H1 (cell line): Measurements from ENCODE around the gene TOMM40. TPM values are rescaled to one million over a fixed set of nuclear protein-coding genes. Genes with fewer than 3 reads are reported as not detected.
A peak's percentile ranks its signal among the peaks of the same experiment; 100 is the strongest.

Experiments
- CTCF ChIA-PET: fragments of 300-600 bp; sonication (Branson Sonifier 250); formaldehyde crosslinking; loops from one replicate; lab custom pipeline; 2021; ENCODE audit not compliant: partially characterized antibody; lab: Charles Lee
- POLR2A ChIA-PET: fragments of 300-600 bp; sonication (Branson Sonifier 250); formaldehyde crosslinking; loops from one replicate; lab custom pipeline; 2021; ENCODE audit warnings: inconsistent platforms; ENCODE audit not compliant: partially characterized antibody; lab: Charles Lee
- DNase-seq, 2 experiments: peaks; one replicate each; pipeline versions ENCODE4 v3.0.0 to v3.0.0-alpha.2; 2010 to 2022; ENCODE audit warnings: low spot score in 2 of 2, low read depth in 1 of 2, mixed read lengths in 1 of 2
- FAIRE-seq: peaks from 2 replicates; lab custom pipeline; 2011; peaks lifted over from hg19 to GRCh38; lab: Jason Lieb, UNC
- H2AFZ ChIP-seq: 2 replicates; pipeline ENCODE4 v1.8.1; 2012; ENCODE audit warnings: low read length, inconsistent platforms
- H2AK5ac ChIP-seq: 2 replicates; pipeline ENCODE4 v1.6.1; 2013; ENCODE audit warnings: low read depth, low read length
- H2BK120ac ChIP-seq: replicated peaks from 2 replicates; pipeline ENCODE3; 2013; ENCODE audit warnings: low read depth, low read length, inconsistent platforms
- H2BK12ac ChIP-seq: 2 replicates; pipeline ENCODE4 v1.6.1; 2013; ENCODE audit warnings: low read depth, low read length
- H2BK15ac ChIP-seq: 2 replicates; pipeline ENCODE4 v1.6.1; 2013; ENCODE audit warnings: low read length
- H2BK20ac ChIP-seq: 2 replicates; pipeline ENCODE4 v1.6.1; 2013; ENCODE audit warnings: low read length
- H2BK5ac ChIP-seq: 2 replicates; pipeline ENCODE4 v1.6.1; 2013; ENCODE audit warnings: low read depth, low read length
- H3K14ac ChIP-seq: 2 replicates; pipeline ENCODE4 v1.6.1; 2013; ENCODE audit warnings: inconsistent platforms; ENCODE audit not compliant: insufficient read length
- H3K18ac ChIP-seq: 2 replicates; pipeline ENCODE4 v1.6.1; 2013; ENCODE audit warnings: low read length; ENCODE audit errors: extremely low read depth
- H3K23ac ChIP-seq: 2 replicates; pipeline ENCODE4 v1.6.1; 2013; ENCODE audit warnings: inconsistent platforms; ENCODE audit not compliant: insufficient read length
- H3K23me2 ChIP-seq: 2 replicates; pipeline ENCODE4 v1.6.1; 2013; ENCODE audit warnings: low read depth, low read length
- H3K27ac ChIP-seq: 2 replicates; pipeline ENCODE4 v1.6.1; 2011; ENCODE audit warnings: low read depth, low read length, inconsistent platforms
- H3K27me3 ChIP-seq, 4 experiments: replicated peaks in 1 of 4; 1 replicate in 1 of 4; 2 replicates in 3 of 4; pipeline versions ENCODE4 v1.6.1 to v1.8.1; 2011 to 2013; ENCODE audit warnings: low read length in 3 of 4, mild to moderate bottlenecking in 3 of 4, inconsistent platforms in 2 of 4, mixed read lengths in 2 of 4, moderate library complexity in 1 of 4; ENCODE audit not compliant: control insufficient read depth in 3 of 4, insufficient read depth in 3 of 4; ENCODE audit errors: extremely low read depth in 1 of 4
- H3K36me3 ChIP-seq, 4 experiments: 2 replicates each; pipeline versions ENCODE4 v1.6.1 to v1.8.1; 2011 to 2013; ENCODE audit warnings: mild to moderate bottlenecking in 4 of 4, low read length in 3 of 4, moderate library complexity in 2 of 4, control low read depth in 1 of 4, inconsistent platforms in 1 of 4; ENCODE audit not compliant: insufficient read depth in 4 of 4, control insufficient read depth in 2 of 4
- H3K4ac ChIP-seq: replicated peaks from 2 replicates; pipeline ENCODE3; 2013; ENCODE audit warnings: low read length, low read depth, mixed read lengths, inconsistent platforms; ENCODE audit not compliant: insufficient read length
- H3K4me1 ChIP-seq, 4 experiments: replicated peaks in 1 of 4; 1 replicate in 1 of 4; 2 replicates in 3 of 4; pipeline versions ENCODE4 v1.6.1 to v1.8.1; 2011 to 2013; ENCODE audit warnings: low read length in 3 of 4, inconsistent platforms in 2 of 4, mixed read lengths in 1 of 4; ENCODE audit not compliant: insufficient read depth in 4 of 4, control insufficient read depth in 3 of 4
- H3K4me2 ChIP-seq, 2 experiments: 2 replicates each; pipeline versions ENCODE4 v1.6.1 to v1.8.1; 2011 to 2013; ENCODE audit warnings: low read depth in 2 of 2, low read length in 2 of 2, control low read depth in 1 of 2, inconsistent platforms in 1 of 2, mild to moderate bottlenecking in 1 of 2; ENCODE audit not compliant: insufficient read depth in 1 of 2
- H3K4me3 ChIP-seq, 4 experiments: fragments of 200-600, 300-600 bp in 1 of 4; sonication (generic), shearing (Covaris generic), sonication (Bioruptor Twin) in 1 of 4; 2 replicates each; pipeline versions ENCODE4 v1.5.1 to v1.8.1; 2011 to 2016; ENCODE audit warnings: low read length in 4 of 4, low read depth in 3 of 4, control low read depth in 2 of 4, inconsistent platforms in 2 of 4, mild to moderate bottlenecking in 2 of 4, mixed read lengths in 1 of 4, moderate library complexity in 1 of 4; ENCODE audit not compliant: insufficient read depth in 2 of 4; ENCODE audit errors: extremely low read depth in 1 of 4
- H3K56ac ChIP-seq: replicated peaks from 2 replicates; pipeline ENCODE3; 2013; ENCODE audit warnings: low read depth, mild to moderate bottlenecking, mixed read lengths, low read length, inconsistent platforms; ENCODE audit not compliant: insufficient read length
- H3K79me1 ChIP-seq: 2 replicates; pipeline ENCODE4 v1.6.1; 2013; ENCODE audit warnings: low read depth, low read length, control low read depth
- H3K79me2 ChIP-seq, 2 experiments: 2 replicates each; pipeline versions ENCODE4 v1.6.1 to v1.8.1; 2012 to 2013; ENCODE audit warnings: low read length in 2 of 2, mild to moderate bottlenecking in 2 of 2, inconsistent platforms in 1 of 2; ENCODE audit not compliant: insufficient read depth in 2 of 2, control insufficient read depth in 1 of 2
- H3K9ac ChIP-seq, 4 experiments: replicated peaks in 1 of 4; 1 replicate in 1 of 4; 2 replicates in 3 of 4; pipeline versions ENCODE4 v1.6.1 to v1.8.1; 2011 to 2013; ENCODE audit warnings: low read depth in 3 of 4, low read length in 3 of 4, control low read depth in 2 of 4, mild to moderate bottlenecking in 2 of 4, moderate library complexity in 2 of 4, inconsistent platforms in 1 of 4; ENCODE audit errors: extremely low read depth in 1 of 4
- H3K9me3 ChIP-seq, 2 experiments: 2 replicates each; pipeline versions ENCODE4 v1.6.1 to v1.8.1; 2012 to 2013; ENCODE audit warnings: mild to moderate bottlenecking in 2 of 2, moderate library complexity in 2 of 2, control low read depth in 1 of 2, inconsistent platforms in 1 of 2, low read depth in 1 of 2, low read length in 1 of 2, mixed read lengths in 1 of 2; ENCODE audit not compliant: insufficient read depth in 2 of 2
- H4K20me1 ChIP-seq, 2 experiments: replicated peaks in 1 of 2; 2 replicates each; pipeline versions ENCODE3 to v1.8.1; 2011 to 2013; ENCODE audit warnings: inconsistent platforms in 2 of 2, low read length in 2 of 2, mild to moderate bottlenecking in 1 of 2; ENCODE audit not compliant: insufficient read depth in 2 of 2, control insufficient read depth in 1 of 2
- H4K5ac ChIP-seq: 2 replicates; pipeline ENCODE4 v1.6.1; 2013; ENCODE audit warnings: low read length, low read depth, mixed read lengths, inconsistent platforms; ENCODE audit not compliant: insufficient read length
- H4K8ac ChIP-seq: 2 replicates; pipeline ENCODE4 v1.8.0; 2013; ENCODE audit warnings: mild to moderate bottlenecking, moderate library complexity, low read length, inconsistent platforms; ENCODE audit not compliant: insufficient read depth; ENCODE audit errors: extremely low read depth
- H4K91ac ChIP-seq: replicated peaks from 2 replicates; pipeline ENCODE3; 2013; ENCODE audit warnings: low read length, mixed read lengths, inconsistent platforms; ENCODE audit not compliant: insufficient read length
- POLR2AphosphoS5 ChIP-seq: IDR thresholded peaks from 2 replicates; pipeline ENCODE4 v1.6.1; 2011; ENCODE audit warnings: low read depth, low read length
- SUZ12 ChIP-seq: fragments of 200-600 bp; sonication (generic); IDR thresholded peaks from 2 replicates; pipeline ENCODE4 v1.6.1; 2012; ENCODE audit warnings: mild to moderate bottlenecking, inconsistent platforms, low read length, moderate library complexity, mixed read lengths
- WGBS, 2 experiments: shearing (Covaris generic) in 1 of 2; methylation state at CpG; one replicate each; pipeline versions ENCODE4 v1.1.6 to v1.1.7; 2013 to 2015; ENCODE audit warnings: low lambda C conversion rate in 2 of 2, mixed read lengths in 2 of 2, inconsistent platforms in 1 of 2, low coverage in 1 of 2, missing lambda C conversion rate in 1 of 2; ENCODE audit not compliant: insufficient replicate concordance in 2 of 2, insufficient coverage in 1 of 2, insufficient read length in 1 of 2; ENCODE audit errors: extremely low coverage in 1 of 2, missing lambda C conversion rate in 1 of 2; 5-methylcytosine and 5-hydroxymethylcytosine counted together
- polyA plus RNA-seq, 7 experiments: library from polyadenylated mRNA; depleted of rRNA in 3 of 7; stranded (reverse) in 5 of 7; unstranded in 2 of 7; fragments of >200 nt in 5 of 7; fragments of 200-250 nt in 2 of 7; gene quantifications; 1 replicate in 5 of 7; 2 replicates in 1 of 7; 4 replicates in 1 of 7; pipeline versions ENCODE4 v1.2.1 to v1.2.3, GENCODE V29; 2011 to 2013; ENCODE audit warnings: missing spikeins in 2 of 7, mixed read lengths in 2 of 7
- total RNA-seq: library from RNA; stranded (reverse); fragmentation: NEBNext Ultra II Directional; extraction: Animal tissue kit (Norgen Biotek cat#: 25700); gene quantifications from 2 replicates; pipeline ENCODE4 v1.2.1, GENCODE V29; 2021

TOMM40 gene
- total and polyA plus RNA-seq, 2 of the 8 experiments (the other 6 are each of a cell fraction or from before 2014, with no cell fraction given) = 154 to 179 TPM

DNA sequence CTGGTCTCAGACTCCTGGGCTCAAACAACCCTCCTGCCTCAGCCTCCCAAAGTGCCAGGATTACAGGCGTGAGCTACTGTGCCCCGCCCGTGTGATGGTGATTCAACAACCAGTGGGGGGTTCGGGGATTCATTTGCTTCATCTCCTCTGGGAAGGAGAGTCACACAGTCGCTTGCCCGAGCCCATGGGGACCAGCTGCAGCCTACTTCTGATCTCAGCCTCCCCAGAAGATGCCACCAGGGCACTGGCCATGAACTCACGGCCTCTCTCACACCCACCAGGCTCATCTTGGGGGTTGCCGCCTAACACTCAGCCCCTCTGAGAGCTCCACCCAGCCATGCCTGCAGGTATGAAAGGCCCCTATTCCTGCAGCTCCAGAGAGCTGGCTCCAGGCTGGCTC, 6.8 kb downstream of the TOMM40 start:
- H3K4me1 ChIP-seq = no peaks in the 10 kb centered on the region
- H3K79me1 ChIP-seq = peaks cover 13% of the 10 kb centered on the region
- no peak overlapping the region for H2AK5ac ChIP-seq
- H2BK12ac ChIP-seq = no peak overlapping the region
- TF ChIP-seq POLR2AphosphoS5 = peak; percentile 61; the same call in 1 of the 2 replicates
- TF ChIP-seq SUZ12 = no peak
- WGBS, 2 experiments = 90% methylated on average over 8 of the region's 8 CpGs; no CpG with 5 or more reads in 1 of the 2 experiments
- H3K4ac ChIP-seq = no peak overlapping the region
- no peak overlapping the region for H4K5ac ChIP-seq
- no peaks in the 10 kb centered on the region for H3K9me3 ChIP-seq
- H2BK15ac ChIP-seq = no peak overlapping the region
- H4K20me1 ChIP-seq = peaks cover 9 to 36% of the 10 kb centered on the region in 2 experiments
- H2BK20ac ChIP-seq = no peak overlapping the region
- DNase-seq (no peak), FAIRE-seq (no peak)
- H3K27me3 ChIP-seq = no peaks in the 10 kb centered on the region
- H4K8ac ChIP-seq = no peak overlapping the region
- POLR2A ChIA-PET = interaction anchor here (0.6 to 9.8 kb wide), 8 partner anchors 8 to 89 kb away, joined by 3 to 247 read pairs (median 4); partner anchors contain the start of genes APOE, NECTIN2 and TOMM40
- H3K36me3 ChIP-seq = peaks cover 42 to 72% (median 67%) of the 10 kb centered on the region in 4 experiments
- no peak overlapping the region for H3K27ac ChIP-seq
- no peak overlapping the region for H4K91ac ChIP-seq
- no peaks in the 10 kb centered on the region for H3K23me2 ChIP-seq
- H2BK5ac ChIP-seq = no peak overlapping the region
- H3K56ac ChIP-seq = no peak overlapping the region
- H3K23ac ChIP-seq = no peak overlapping the region
- no peak overlapping the region for H3K9ac ChIP-seq
- no peak overlapping the region for H3K18ac ChIP-seq
- no peak overlapping the region for H3K14ac ChIP-seq
- H2AFZ ChIP-seq = no peak overlapping the region
- H3K4me2 ChIP-seq = no peak overlapping the region
- H3K4me3 ChIP-seq = no peak overlapping the region
- H3K79me2 ChIP-seq = peaks cover 0 to 28% of the 10 kb centered on the region in 2 experiments; a peak in 2 of 4 replicates
- H2BK120ac ChIP-seq = no peak overlapping the region
- CTCF ChIA-PET = interaction anchor here (0.6 to 1.3 kb wide), 5 partner anchors 40 to 1682 kb away, joined by 3 to 4 read pairs (median 3); no protein-coding TSS in a partner anchor
